Spleen (tissue), 7 donors: Measurements from ENCODE around the gene SET.

Experiments used
- CTCF ChIP-seq, 11 experiments: fragments of 200-600 bp in 7 of 11; fragments of 450-650 bp in 4 of 11; sonication (generic) in 4 of 11; IDR thresholded peaks in 8 of 11; conservative IDR thresholded peaks in 3 of 11; 1 replicate in 7 of 11; 2 replicates in 4 of 11; pipeline versions ENCODE4 v1.4.0 to v1.8.0; 2016 to 2021; ENCODE audit warnings: antibody characterized with exemption in 11 of 11, inconsistent platforms in 4 of 11, mild to moderate bottlenecking in 1 of 11
- POLR2A ChIP-seq, 3 donors: fragments of 450-650 bp; IDR thresholded peaks; one replicate each; pipeline ENCODE4 v1.5.1; 2017; ENCODE audit warnings: antibody characterized with exemption in 3 of 3, mild to moderate bottlenecking in 1 of 3
- donor health status: DM: no; HTN: no; CAD: no; lungs with moderate emphysema.
- donor health status: DM: no; HTN: no; CAD: no.
- donor health status: DM: no; HTN: no; CAD: no.

DNA sequence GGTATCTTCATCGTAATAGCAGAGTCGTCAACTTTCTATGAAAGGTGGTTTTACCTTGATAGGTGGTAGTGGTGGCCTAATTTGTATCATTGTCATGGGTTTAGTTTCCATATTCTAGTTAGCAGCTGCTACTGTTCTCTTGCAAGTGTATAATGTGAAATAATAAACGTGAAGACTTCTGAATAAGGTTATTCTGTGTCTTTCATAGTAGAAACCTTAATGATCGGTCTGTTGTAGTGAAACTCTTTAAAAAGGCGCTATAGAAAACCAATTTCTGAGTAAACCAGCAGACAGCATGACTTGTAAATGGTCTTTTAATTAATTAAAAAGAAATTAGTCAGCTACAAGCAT is 1.6 kb downstream of the SET start:
- no peak for TF ChIP-seq POLR2A (IDR thresholded peaks at IDR 0.05)
- no peak for TF ChIP-seq CTCF (IDR thresholded peaks at IDR 0.05 in 8 of 11, conservative IDR thresholded peaks at IDR 0.05 in 3 of 11)
